CD4-positive, alpha-beta T cell treated with Interferon gamma for 1 hour (primary cell): Measurements from ENCODE around the gene NPAS3.

ENCODE experiments used
- DNase-seq: peaks from one replicate; pipeline ENCODE4 v3.0.0-alpha.2; 2020

Gene NPAS3

DNA sequence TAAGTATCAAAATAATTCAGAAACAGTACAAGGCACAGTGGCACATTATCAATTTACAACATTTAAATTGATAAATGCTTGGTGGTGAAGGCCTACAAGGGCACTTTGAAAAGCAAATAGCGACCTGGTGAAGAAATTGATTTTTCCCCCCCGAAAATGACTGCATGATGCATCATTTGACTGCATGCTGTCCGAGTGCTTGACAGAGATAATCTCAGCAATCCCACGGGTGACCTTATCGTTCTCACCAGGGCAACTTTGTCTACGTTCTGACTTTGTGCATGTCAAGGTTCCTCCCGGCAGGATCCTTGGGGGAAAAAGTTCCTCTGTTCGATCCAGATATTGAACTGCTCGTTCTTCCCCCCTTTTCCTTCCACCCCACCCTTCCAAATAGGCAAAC, 627.4 kb downstream of the NPAS3 start:
- no peak for DNase-seq

DNA sequence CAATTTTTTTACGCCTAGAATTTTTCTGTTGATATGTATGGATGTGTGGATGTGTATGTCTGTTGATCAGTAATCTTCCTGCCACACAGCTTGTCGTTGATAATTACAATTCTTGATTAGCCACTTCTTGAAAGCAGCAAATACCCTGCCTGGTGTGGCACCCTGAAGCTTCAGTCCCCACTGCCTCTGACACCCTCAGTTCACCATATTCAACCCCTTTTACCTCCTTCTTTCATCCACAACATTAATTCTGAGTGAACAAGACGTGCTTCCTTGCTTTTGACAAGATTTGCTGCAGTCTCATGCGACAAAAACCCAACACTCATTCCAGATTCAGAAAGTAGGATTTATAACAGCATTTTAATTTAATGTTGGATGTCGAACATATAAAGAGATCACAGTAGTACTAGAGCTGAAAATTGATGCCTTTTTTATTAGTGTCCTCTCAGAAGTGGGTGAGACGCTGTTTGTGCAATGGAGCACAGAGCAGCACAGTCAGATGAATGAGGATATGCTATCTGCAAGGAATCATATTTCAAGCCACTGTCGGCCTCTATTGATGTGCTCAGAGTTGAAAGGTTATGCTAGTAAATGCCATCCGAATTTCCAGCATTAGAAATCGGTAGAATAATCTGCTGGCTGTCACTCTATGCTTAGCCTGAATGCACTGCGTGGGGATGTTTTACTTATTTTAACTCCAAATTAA, 628.5 kb downstream of the NPAS3 start:
- DNase-seq, result no peak

DNA sequence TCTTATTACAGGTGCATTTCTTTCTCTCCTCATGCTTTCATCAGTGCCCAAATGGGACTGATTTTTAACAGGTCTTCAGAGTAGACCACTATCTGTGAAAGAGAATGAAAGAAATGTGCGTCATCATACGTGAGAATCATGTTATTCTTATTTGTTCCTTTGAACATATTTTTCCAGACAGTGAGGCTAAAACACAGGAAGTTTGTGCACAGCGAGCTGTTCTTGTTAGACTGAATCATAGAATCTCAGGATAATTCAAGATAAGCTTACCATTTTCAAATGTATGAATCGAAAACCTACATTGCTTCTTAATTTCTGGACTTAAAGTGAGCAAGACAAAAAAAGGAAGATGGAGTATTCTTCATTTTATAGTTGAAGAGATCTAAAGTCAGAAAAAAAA, 629.1 kb downstream of the NPAS3 start:
- no peak for DNase-seq

- no peak for DNase-seq
These were observed 630.4 kb downstream of the NPAS3 start for GRCh38 chr14:33568935-33569579.

- DNase-seq, result no peak
These were observed 631.4 kb downstream of the NPAS3 start for GRCh38 chr14:33569821-33570687.

- no peak for DNase-seq
These were observed 632.1 kb downstream of the NPAS3 start for GRCh38 chr14:33570694-33571310.

- DNase-seq, result no peak
These were observed 634.7 kb downstream of the NPAS3 start for GRCh38 chr14:33573301-33573880.

DNA sequence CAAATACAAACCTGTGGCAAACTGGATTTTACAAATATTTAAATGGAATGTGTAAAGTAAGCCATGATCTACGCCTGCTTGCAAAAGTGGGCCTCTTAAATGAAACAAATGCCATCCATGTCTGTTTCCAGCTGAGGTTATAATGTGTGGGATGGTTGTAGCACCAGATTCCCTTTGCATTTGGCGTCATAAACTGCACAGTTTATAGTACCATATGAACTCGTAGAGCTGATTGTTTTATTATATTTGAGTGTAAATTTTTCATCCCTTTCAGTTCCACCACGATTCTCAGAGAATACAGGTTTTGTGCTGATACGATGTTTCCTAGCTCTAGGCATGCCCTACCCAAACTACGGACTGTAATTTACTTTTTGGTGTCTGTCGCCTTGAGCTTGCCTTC, 637.3 kb downstream of the NPAS3 start:
- no peak for DNase-seq

- no peak for DNase-seq
These were observed 640.0 kb downstream of the NPAS3 start for GRCh38 chr14:33578461-33579216.

GRCh38 chr14:33580231-33580749, 641.6 kb downstream of the NPAS3 start:
- no peak for DNase-seq

- no peak for DNase-seq
These were observed 642.2 kb downstream of the NPAS3 start for GRCh38 chr14:33580841-33581240.

DNA sequence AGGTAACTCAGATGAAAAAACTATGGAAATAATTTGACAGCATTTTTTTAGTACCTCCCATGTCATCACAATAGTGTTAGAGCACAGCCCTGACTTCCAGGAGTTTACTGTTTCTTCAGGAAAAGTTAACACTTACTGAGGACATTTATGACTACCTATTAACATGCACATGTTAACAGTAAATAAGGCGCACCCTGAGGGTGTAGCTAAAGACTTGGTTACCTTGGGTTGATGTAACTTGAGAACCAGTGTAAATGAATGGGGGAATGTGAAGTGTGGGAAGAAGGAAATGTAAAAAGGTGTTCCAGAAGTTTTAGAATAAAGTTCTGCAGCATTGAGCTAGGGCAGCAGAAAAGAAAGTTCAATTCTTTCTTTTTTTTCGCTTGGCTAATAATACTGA, 646.0 kb downstream of the NPAS3 start:
- no peak for DNase-seq

GRCh38 chr14:33586806-33587205, 648.1 kb downstream of the NPAS3 start:
- no peak for DNase-seq

DNA sequence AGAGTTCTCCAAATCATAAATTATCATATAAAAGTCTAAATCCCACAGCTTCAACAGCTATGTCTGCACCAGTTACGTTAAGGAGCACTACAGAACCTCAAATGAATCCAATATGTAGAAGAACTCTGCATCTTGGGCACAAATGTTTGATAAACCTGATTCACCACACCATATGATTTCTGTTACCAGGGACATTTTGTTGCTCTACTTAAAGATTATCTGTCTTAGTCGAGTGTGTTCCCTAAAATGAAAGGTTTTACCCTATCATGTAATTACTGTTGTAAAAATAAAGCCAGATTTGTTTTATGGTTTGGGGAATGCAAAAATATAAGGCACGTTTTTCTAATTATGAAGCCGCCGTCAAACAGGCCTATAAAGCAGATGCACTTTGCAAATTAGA, 649.1 kb downstream of the NPAS3 start:
- no peak for DNase-seq

GRCh38 chr14:33588771-33589170, 650.1 kb downstream of the NPAS3 start:
- no peak for DNase-seq

GRCh38 chr14:33589334-33589733, 650.7 kb downstream of the NPAS3 start:
- no peak for DNase-seq

- DNase-seq, result no peak
These were observed 652.4 kb downstream of the NPAS3 start for GRCh38 chr14:33590891-33591630.

DNA sequence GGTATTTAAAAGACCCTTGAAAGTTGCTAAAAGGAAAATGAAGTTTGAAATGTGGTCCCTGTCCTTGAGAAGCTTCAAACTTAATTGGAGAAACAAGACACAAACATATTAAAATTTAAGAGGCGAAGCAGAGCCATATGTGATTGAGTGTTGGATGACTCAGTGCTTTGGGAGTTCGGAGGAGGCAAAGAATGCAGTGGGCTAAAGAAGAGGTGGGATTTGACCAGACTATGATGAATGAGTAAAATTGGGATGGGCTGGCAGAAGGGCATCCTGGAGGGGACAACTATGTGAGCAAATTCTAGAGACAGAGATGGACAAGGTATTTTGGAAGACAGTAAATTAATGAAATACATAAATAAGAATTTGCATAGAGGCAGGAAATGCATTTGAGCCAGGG, 653.6 kb downstream of the NPAS3 start:
- no peak for DNase-seq

GRCh38 chr14:33596211-33597080, 657.8 kb downstream of the NPAS3 start:
- DNase-seq, result no peak

- DNase-seq, result no peak
These were observed 659.9 kb downstream of the NPAS3 start for GRCh38 chr14:33598582-33598981.
